GM18505 (cell line): ENCODE data around the gene FNDC3B.

Source experiments
- ATAC-seq: cut with Tn5 transposase; IDR thresholded peaks from one replicate; pipeline ENCODE4 v1.9.1; 2021; ENCODE audit not compliant: unreplicated experiment
- POLR2A ChIP-seq: IDR thresholded peaks from 4 replicates; pipeline ENCODE4 v1.6.1; 2011; ENCODE audit warnings: borderline replicate concordance; ENCODE audit not compliant: insufficient read depth, insufficient read length; ENCODE audit errors: extremely low read depth

Gene FNDC3B

GRCh38 chr3:172143739-172144497, 104.5 kb downstream of the FNDC3B start:
- no peak for ATAC-seq
- TF ChIP-seq POLR2A = no peak

- TF ChIP-seq POLR2A = no peak
- ATAC-seq = no peak
Observed at GRCh38 chr3:172144601-172145000, 105.2 kb downstream of the FNDC3B start.

- peak; percentile 41 for ATAC-seq
- TF ChIP-seq POLR2A = no peak
Observed at GRCh38 chr3:172145031-172145686, 105.8 kb downstream of the FNDC3B start.

- TF ChIP-seq POLR2A = no peak
- ATAC-seq = no peak
Observed at GRCh38 chr3:172146349-172146748, 107.0 kb downstream of the FNDC3B start.

GRCh38 chr3:172147113-172147818, 107.9 kb downstream of the FNDC3B start:
- no peak for ATAC-seq

GRCh38 chr3:172148241-172148640, 108.9 kb downstream of the FNDC3B start:
- no peak for ATAC-seq
- no peak for TF ChIP-seq POLR2A

More at GRCh38 chr3:172147113-172147818, 107.9 kb downstream of the FNDC3B start:
- no peak for TF ChIP-seq POLR2A

GRCh38 chr3:172148702-172149565, 109.6 kb downstream of the FNDC3B start:
- TF ChIP-seq POLR2A = no peak
- ATAC-seq = no peak

GRCh38 chr3:172150268-172150667, 110.9 kb downstream of the FNDC3B start:
- ATAC-seq = no peak
- TF ChIP-seq POLR2A = no peak

- ATAC-seq = no peak
- TF ChIP-seq POLR2A = no peak
Observed at GRCh38 chr3:172150913-172151650, 111.7 kb downstream of the FNDC3B start.

- TF ChIP-seq POLR2A = no peak
- ATAC-seq = no peak
Observed at GRCh38 chr3:172151651-172152649, 112.6 kb downstream of the FNDC3B start.

- no peak for ATAC-seq
Observed at GRCh38 chr3:172152874-172153273, 113.5 kb downstream of the FNDC3B start.

GRCh38 chr3:172153335-172153861, 114.0 kb downstream of the FNDC3B start:
- no peak for TF ChIP-seq POLR2A
- peak; percentile 58 for ATAC-seq

More at GRCh38 chr3:172152874-172153273, 113.5 kb downstream of the FNDC3B start:
- TF ChIP-seq POLR2A = no peak
